H9 (cell line): ENCODE measurements around the gene CSF2. TPM values are rescaled to one million over a fixed set of nuclear protein-coding genes. Genes with fewer than 3 reads are reported as not detected.

Experiments used
- DNase-seq: peaks from one replicate; pipeline ENCODE4 v3.0.0-alpha.2; 2017
- H2AFZ ChIP-seq: one replicate; pipeline ENCODE4 v1.6.1; 2013; ENCODE audit warnings: mild to moderate bottlenecking, low read length, control low read depth, moderate library complexity
- H2AK5ac ChIP-seq: 2 replicates; pipeline ENCODE4 v1.6.1; 2013; ENCODE audit warnings: low read length, control low read depth, mixed read lengths; ENCODE audit not compliant: insufficient read length
- H2BK120ac ChIP-seq: one replicate; pipeline ENCODE4 v1.6.1; 2013; ENCODE audit warnings: low read depth, mild to moderate bottlenecking, low read length, control low read depth, inconsistent platforms; ENCODE audit not compliant: poor library complexity, severe bottlenecking
- H2BK12ac ChIP-seq: 2 replicates; pipeline ENCODE4 v1.6.1; 2013; ENCODE audit warnings: low read length, control low read depth, mixed read lengths, low read depth; ENCODE audit not compliant: insufficient read length
- H2BK15ac ChIP-seq: 2 replicates; pipeline ENCODE4 v1.6.1; 2013; ENCODE audit warnings: low read depth, low read length, control low read depth
- H2BK20ac ChIP-seq: one replicate; pipeline ENCODE4 v1.6.1; 2013; ENCODE audit warnings: low read depth, mild to moderate bottlenecking, low read length, control low read depth, inconsistent platforms; ENCODE audit not compliant: poor library complexity, severe bottlenecking
- H2BK5ac ChIP-seq: 2 replicates; pipeline ENCODE4 v1.6.1; 2013; ENCODE audit warnings: low read length, control low read depth, mixed read lengths; ENCODE audit not compliant: insufficient read length
- H3K14ac ChIP-seq: 2 replicates; pipeline ENCODE4 v1.6.1; 2013; ENCODE audit warnings: low read length, control low read depth; ENCODE audit not compliant: insufficient read depth
- H3K18ac ChIP-seq: 2 replicates; pipeline ENCODE4 v1.6.1; 2013; ENCODE audit warnings: low read depth, mild to moderate bottlenecking, mixed read lengths, low read length, control low read depth; ENCODE audit not compliant: insufficient read length
- H3K23ac ChIP-seq: 2 replicates; pipeline ENCODE4 v1.6.1; 2013; ENCODE audit warnings: low read length, control low read depth, mixed read lengths, low read depth; ENCODE audit not compliant: insufficient read length
- H3K23me2 ChIP-seq: 2 replicates; pipeline ENCODE4 v1.6.1; 2013; ENCODE audit warnings: low read depth, mild to moderate bottlenecking, mixed read lengths, low read length, control low read depth; ENCODE audit not compliant: insufficient read length, poor library complexity, severe bottlenecking
- H3K27ac ChIP-seq: 2 replicates; pipeline ENCODE4 v1.5.1; 2013; ENCODE audit warnings: low read length, control low read depth, mixed read lengths, low read depth; ENCODE audit not compliant: insufficient read length
- H3K27me3 ChIP-seq: 2 replicates; pipeline ENCODE4 v1.6.1; 2013; ENCODE audit warnings: low read length, control low read depth, inconsistent platforms; ENCODE audit not compliant: insufficient read depth
- H3K4ac ChIP-seq: 2 replicates; pipeline ENCODE4 v1.6.1; 2013; ENCODE audit warnings: low read depth, mild to moderate bottlenecking, control low read depth, inconsistent platforms, low read length, moderate library complexity
- H3K4me1 ChIP-seq: 2 replicates; pipeline ENCODE4 v1.6.1; 2013; ENCODE audit warnings: low read length, control low read depth, inconsistent platforms; ENCODE audit not compliant: insufficient read depth
- H3K4me2 ChIP-seq: 2 replicates; pipeline ENCODE4 v1.6.1; 2013; ENCODE audit warnings: low read length, control low read depth, mixed read lengths; ENCODE audit not compliant: insufficient read length, insufficient read depth
- H3K56ac ChIP-seq: 2 replicates; pipeline ENCODE4 v1.6.1; 2013; ENCODE audit warnings: low read depth, mild to moderate bottlenecking, mixed read lengths, low read length, control low read depth; ENCODE audit not compliant: insufficient read length
- H3K79me1 ChIP-seq: 2 replicates; pipeline ENCODE4 v1.6.1; 2013; ENCODE audit warnings: low read depth, mild to moderate bottlenecking, moderate library complexity, low read length, control low read depth, inconsistent platforms; ENCODE audit not compliant: insufficient read depth, poor library complexity, severe bottlenecking
- H3K79me2 ChIP-seq: 2 replicates; pipeline ENCODE4 v1.6.1; 2013; ENCODE audit warnings: low read length, control low read depth, inconsistent platforms; ENCODE audit not compliant: insufficient read depth
- H3K9ac ChIP-seq: 2 replicates; pipeline ENCODE4 v1.6.1; 2013; ENCODE audit warnings: low read length, control low read depth, mixed read lengths; ENCODE audit not compliant: insufficient read length; ENCODE audit errors: extremely low read depth
- H3K9me3 ChIP-seq: one replicate; pipeline ENCODE4 v1.6.1; 2013; ENCODE audit warnings: low read depth, low read length, inconsistent platforms; ENCODE audit not compliant: control insufficient read depth
- H3T11ph ChIP-seq: one replicate; pipeline ENCODE4 v1.6.1; 2013; ENCODE audit warnings: mild to moderate bottlenecking, low read length, control low read depth, inconsistent platforms
- H4K20me1 ChIP-seq: one replicate; pipeline ENCODE4 v1.6.1; 2013; ENCODE audit not compliant: control insufficient read depth, insufficient read length, insufficient read depth
- H4K5ac ChIP-seq: 2 replicates; pipeline ENCODE4 v1.6.1; 2013; ENCODE audit warnings: low read depth, mild to moderate bottlenecking, mixed read lengths, low read length, control low read depth; ENCODE audit not compliant: insufficient read length
- H4K8ac ChIP-seq: replicated peaks from 2 replicates; pipeline ENCODE4 v1.6.1; 2013; ENCODE audit warnings: low read length, control low read depth, mixed read lengths, low read depth; ENCODE audit not compliant: insufficient read length
- H4K91ac ChIP-seq: 2 replicates; pipeline ENCODE4 v1.6.1; 2013; ENCODE audit warnings: low read depth, mild to moderate bottlenecking, moderate library complexity, mixed read lengths, low read length, control low read depth; ENCODE audit not compliant: insufficient read length
- H3K27ac Mint-ChIP-seq, 3 experiments: 2 replicates in 2 of 3; 3 replicates in 1 of 3; pipeline ENCODE4 v1.8.0; 2020 to 2021; ENCODE audit warnings: mixed read lengths in 3 of 3, mild to moderate bottlenecking in 1 of 3, moderate library complexity in 1 of 3
- H3K27me3 Mint-ChIP-seq: 2 replicates; pipeline ENCODE4 v1.8.0; 2021; ENCODE audit warnings: low read depth, mild to moderate bottlenecking, moderate library complexity, mixed read lengths
- H3K36me3 Mint-ChIP-seq, 3 experiments: 2 replicates in 2 of 3; 3 replicates in 1 of 3; pipeline ENCODE4 v1.8.0; 2020 to 2021; ENCODE audit warnings: low read depth in 3 of 3, mixed read lengths in 3 of 3; ENCODE audit not compliant: insufficient read depth in 1 of 3
- H3K4me1 Mint-ChIP-seq, 2 experiments: 2 replicates each; pipeline ENCODE4 v1.8.0; 2020; ENCODE audit warnings: mixed read lengths in 2 of 2
- H3K4me3 Mint-ChIP-seq, 2 experiments: 2 replicates in 1 of 2; 3 replicates in 1 of 2; pipeline ENCODE4 v1.8.0; 2020 to 2021; ENCODE audit warnings: mild to moderate bottlenecking in 2 of 2, mixed read lengths in 2 of 2, moderate library complexity in 1 of 2
- H3K9me3 Mint-ChIP-seq, 2 experiments: 2 replicates in 1 of 2; 3 replicates in 1 of 2; pipeline ENCODE4 v1.8.0; 2020; ENCODE audit warnings: mild to moderate bottlenecking in 2 of 2, mixed read lengths in 2 of 2, moderate library complexity in 1 of 2
- WGBS: extraction: QIAGEN DNeasy Blood & Tissue Kit; methylation state at CpG from one replicate; pipeline ENCODE4 v1.1.7; 2013; ENCODE audit warnings: missing lambda C conversion rate, low lambda C conversion rate, mixed read lengths; ENCODE audit not compliant: insufficient read length; ENCODE audit errors: extremely low coverage; 5-methylcytosine and 5-hydroxymethylcytosine counted together
- total RNA-seq: library from RNA; stranded (reverse); gene quantifications from 2 replicates; pipeline ENCODE4 v1.2.1, GENCODE V29; 2021
- TF ChIP-seq, protein P1 (sequence below): fragments of 200-600 bp; sonication (generic); conservative IDR thresholded peaks from 3 replicates; pipeline ENCODE4 v1.8.0; 2021; ENCODE audit warnings: antibody characterized with exemption, mild to moderate bottlenecking

CSF2 gene
- total RNA-seq, 1 experiment from 2014 or later, result not detected

DNA sequence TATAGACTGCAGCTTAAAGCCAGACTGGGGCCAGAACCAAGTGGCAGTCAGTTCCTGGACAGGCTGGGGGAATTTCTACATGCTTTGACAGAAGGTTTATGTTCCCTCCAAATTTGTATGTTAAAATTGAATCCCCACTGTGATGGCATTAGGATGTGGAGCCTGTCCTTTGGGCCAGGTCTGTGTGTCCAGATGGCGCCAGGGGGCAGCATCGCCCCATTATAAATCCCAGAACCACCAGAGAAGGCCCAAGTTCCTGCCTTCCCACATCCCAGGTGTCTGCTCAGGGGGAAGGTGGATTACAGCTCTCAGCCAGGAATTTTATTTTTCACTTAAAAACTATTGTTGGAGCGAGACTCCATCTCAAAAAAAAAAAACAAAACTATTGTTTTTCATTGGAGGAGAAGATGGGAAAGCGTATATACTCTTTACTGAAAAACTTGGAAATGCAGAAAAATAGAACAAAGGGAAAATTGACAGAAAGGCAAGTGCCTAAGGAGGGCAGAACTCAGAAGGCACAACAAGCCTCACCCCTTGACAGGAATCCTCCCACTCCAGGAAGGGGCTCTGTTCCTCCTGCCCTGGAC is 8.1 kb upstream of the CSF2 start:
- Histone ChIP-seq H2BK120ac (no peak overlapping the region), H2BK20ac (no peak overlapping the region), H3K56ac (no peak overlapping the region), H2BK15ac (no peak overlapping the region), H2BK5ac (no peak overlapping the region), H2AK5ac (no peak overlapping the region), H3K27ac (no peak overlapping the region), H4K91ac (no peak overlapping the region), H4K8ac (no peak overlapping the region), H4K20me1 (no peaks in the 10 kb centered on the region), H3K23ac (no peak overlapping the region), H3K23me2 (no peaks in the 10 kb centered on the region), H2AFZ (no peak overlapping the region), H3K27me3 (no peaks in the 10 kb centered on the region), H2BK12ac (no peak overlapping the region), H3K79me2 (no peaks in the 10 kb centered on the region), H4K5ac (no peak overlapping the region), H3K14ac (no peak overlapping the region), H3K9me3 (no peaks in the 10 kb centered on the region), H3K4me2 (no peak overlapping the region), H3K4me1 (no peaks in the 10 kb centered on the region), H3K4ac (no peak overlapping the region), H3K18ac (no peak overlapping the region), H3T11ph (no peak overlapping the region), H3K9ac (no peak overlapping the region), H3K79me1 (no peaks in the 10 kb centered on the region)
- Mint-ChIP-seq H3K4me1 (peaks cover 4 to 9% of the 10 kb centered on the region in 2 experiments; a peak in 3 of 4 replicates), H3K4me3 (peak overlapping the region in 1 of 2 experiments; percentile 22; a peak in 1 of 5 replicates), H3K36me3 (no peaks in the 10 kb centered on the region), H3K9me3 (no peaks in the 10 kb centered on the region; a peak in 1 of 5 replicates), H3K27me3 (no peaks in the 10 kb centered on the region; the same call in none of the 2 replicates), H3K27ac (no peak overlapping the region)
- TF ChIP-seq, protein P1, sequence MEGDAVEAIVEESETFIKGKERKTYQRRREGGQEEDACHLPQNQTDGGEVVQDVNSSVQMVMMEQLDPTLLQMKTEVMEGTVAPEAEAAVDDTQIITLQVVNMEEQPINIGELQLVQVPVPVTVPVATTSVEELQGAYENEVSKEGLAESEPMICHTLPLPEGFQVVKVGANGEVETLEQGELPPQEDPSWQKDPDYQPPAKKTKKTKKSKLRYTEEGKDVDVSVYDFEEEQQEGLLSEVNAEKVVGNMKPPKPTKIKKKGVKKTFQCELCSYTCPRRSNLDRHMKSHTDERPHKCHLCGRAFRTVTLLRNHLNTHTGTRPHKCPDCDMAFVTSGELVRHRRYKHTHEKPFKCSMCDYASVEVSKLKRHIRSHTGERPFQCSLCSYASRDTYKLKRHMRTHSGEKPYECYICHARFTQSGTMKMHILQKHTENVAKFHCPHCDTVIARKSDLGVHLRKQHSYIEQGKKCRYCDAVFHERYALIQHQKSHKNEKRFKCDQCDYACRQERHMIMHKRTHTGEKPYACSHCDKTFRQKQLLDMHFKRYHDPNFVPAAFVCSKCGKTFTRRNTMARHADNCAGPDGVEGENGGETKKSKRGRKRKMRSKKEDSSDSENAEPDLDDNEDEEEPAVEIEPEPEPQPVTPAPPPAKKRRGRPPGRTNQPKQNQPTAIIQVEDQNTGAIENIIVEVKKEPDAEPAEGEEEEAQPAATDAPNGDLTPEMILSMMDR, result peak; percentile 77
- peak; percentile 80 for DNase-seq
- no CpG with 5 or more reads among the region's 4 CpGs for WGBS
